ENCODE results near the gene BTN2A1.
A peak's percentile ranks its signal among the peaks of the same experiment; 100 is the strongest.
"Not testable (repeated sequence)": the region's sequence is repeated elsewhere in the genome, so short reads cannot be mapped to it uniquely, and the experiment has no call there.

The BTN2A1 gene

DNA sequence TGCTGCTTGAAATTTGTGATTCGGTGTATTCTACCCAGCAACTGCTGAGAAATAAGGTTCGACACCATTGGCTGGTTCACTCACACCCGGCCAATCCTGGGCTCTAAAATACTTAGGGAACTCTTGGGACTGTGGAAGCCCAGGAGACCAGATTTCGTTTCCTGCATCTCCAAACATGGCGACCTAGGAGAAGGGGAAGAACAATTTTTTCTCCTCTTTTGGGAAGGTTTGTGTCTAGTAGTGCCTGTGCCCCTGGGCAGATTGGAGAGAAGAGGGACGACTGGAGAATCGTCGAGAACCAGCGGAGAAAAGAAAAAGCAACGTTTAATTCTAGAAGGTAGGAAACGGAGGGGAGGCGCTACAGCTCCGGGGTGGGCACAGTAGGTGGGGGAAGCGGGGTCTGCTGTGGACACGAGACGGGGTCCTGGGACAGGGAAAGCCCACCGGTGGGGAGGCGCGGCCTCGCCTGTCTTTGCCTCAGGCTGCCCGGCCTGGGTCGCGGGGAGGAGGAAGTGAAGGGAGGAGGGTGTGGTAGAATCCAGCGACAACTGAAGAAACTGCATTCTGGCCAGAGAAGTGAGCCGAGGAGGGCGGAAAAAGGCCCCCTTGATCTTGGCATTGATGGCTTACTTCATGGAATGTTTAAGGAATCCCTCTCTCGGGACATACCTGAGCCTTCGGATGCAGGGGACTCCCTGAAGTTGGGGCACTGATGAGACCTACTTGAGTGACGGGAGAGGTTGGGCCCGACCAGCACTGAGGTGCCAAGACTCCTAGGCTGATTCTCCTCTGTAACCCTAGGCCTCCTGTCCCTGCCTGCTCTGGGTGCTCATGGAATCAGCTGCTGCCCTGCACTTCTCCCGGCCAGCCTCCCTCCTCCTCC, at the start of gene BTN2A1:
Gene BTN2A1 (plus strand): TSS at position 150 of the 883 bp plus-strand sequence. CDS start 682 bp downstream, at position 832.
- peak; percentile 87 for DNase-seq

DNA sequence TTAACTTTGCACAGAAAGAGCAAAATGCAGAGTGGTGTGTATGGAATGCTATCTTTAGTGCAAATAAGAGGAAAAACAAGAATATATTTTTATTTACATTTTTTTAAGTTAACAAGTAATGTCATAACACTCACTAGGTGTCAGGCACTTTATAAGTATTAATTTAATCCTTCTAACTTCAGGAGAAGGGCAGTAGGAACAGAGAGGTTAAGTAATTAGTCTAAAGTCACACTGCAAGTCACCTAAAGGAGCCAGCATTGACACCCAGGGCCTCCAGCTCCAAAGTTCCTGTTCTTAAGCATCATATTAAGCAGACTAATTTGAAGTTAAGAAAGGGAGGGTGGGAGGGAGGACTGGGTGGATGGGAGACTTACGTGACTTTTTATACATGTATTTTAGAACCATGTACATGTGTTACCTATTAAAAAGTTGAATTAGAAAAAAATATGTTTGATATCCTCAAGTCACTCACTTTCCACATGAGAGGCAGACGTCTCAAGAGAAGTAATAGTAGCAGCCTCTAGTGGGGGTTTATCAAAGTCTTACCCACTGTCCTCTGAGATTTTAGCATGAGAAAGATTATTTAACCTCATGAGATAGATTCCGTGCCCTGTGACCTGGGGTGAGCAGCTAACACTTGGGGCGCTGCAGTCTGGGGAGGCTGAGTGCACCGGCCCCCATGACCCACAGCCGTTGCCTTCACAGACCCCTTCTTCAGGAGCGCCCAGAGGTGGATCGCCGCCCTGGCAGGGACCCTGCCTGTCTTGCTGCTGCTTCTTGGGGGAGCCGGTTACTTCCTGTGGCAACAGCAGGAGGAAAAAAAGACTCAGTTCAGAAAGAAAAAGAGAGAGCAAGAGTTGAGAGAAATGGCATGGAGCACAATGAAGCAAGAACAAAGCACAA, 48.7 kb upstream of the BTN2A1 start:
- DNase-seq = no peak

DNA sequence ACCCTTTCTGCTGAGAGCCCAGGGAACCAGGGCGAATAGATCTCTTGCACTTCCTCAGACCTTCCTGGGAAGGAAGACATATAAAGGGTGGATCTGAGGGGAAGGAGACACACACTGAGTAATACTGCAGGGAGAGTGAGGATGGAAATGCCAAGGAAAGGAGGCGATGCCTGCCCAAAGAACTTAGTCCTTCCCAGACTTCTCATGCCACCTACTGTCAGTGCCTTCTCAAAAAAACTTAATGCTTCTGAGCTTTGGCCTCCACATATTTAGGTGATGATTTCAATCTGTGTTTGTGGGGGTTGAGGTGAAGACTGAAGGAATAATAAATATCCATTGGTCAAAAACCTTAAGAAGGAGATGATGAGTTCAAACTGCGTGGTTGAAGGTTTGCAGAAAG, 46.0 kb upstream of the BTN2A1 start:
- no peak for DNase-seq

DNA sequence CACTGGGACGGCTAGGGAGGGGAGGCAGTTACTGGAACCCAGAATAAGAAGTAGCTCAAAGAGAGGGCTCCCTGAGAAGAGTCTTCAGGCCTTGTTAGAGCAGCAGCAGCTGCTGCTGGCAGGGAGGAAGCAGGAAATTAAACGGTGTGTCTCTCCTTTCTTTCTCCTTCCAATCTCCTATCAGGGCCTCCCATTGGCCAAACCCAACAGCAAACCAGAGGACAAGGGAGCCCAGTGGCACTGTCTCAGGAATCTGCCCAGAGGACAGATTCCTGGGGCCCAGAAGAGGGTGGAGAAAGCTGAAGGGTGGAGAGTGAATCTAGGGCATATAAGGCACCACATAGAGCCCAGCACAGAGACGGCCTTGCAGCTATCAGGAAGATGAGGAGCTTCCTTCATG, 45.5 kb upstream of the BTN2A1 start:
- DNase-seq = no peak

DNA sequence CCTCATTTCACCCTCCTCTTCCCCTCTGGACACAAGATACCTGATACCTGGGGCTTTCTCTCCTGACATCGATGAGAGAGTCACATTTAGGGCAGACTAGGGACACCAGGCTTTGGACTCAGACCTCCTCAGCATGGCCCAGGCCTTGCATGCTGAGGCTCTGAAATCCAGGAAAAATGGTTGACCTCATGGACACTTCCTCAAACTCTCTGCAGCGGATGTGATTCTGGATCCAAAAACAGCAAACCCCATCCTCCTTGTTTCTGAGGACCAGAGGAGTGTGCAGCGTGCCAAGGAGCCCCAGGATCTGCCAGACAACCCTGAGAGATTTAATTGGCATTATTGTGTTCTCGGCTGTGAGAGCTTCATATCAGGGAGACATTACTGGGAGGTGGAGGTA, 44.8 kb upstream of the BTN2A1 start:
- DNase-seq = no peak

DNA sequence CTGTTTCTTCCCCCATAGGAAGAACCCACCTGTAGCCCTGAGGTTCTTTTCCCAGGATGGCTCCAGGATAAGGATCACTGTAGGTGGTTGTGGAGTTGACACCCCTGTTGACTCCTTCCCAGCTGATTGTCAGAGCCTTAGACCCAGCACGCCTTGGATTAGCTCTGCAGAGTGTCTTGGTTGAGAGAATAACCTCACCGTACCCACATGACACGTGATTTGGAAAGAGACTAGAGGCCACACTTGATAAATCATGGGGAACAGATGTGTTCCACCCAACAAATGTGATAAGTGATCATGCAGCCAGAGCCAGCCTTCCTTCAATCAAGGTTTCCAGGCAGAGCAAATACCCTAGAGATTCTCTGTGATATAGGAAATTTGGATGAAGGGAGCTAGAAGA, 43.5 kb upstream of the BTN2A1 start:
- DNase-seq = no peak

DNA sequence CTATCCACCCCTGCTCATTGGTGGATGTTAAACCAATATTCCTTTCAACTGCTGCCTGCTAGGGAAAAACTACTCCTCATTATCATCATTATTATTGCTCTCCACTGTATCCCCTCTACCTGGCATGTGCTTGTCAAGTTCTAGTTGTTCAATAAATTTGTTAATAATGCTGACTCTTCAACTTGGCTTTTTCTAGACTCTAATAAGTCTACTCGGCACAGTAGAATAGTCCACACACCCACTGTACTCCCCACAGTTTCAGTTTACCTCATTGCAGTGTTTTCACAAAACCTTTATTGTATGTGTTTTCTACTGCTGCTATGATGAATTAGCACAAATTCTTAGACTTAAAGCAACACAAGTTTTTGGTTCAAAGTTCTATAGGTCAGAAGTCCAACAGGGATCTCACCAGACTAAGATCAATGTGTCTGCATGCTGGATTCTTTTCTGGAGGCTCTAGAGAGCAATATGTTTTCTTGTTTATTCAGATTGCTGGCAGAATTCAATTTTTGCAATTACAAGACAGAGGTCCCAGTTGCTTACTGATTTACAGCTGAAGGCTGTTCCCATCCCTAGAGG, 42.6 kb upstream of the BTN2A1 start:
- no peak for DNase-seq

DNA sequence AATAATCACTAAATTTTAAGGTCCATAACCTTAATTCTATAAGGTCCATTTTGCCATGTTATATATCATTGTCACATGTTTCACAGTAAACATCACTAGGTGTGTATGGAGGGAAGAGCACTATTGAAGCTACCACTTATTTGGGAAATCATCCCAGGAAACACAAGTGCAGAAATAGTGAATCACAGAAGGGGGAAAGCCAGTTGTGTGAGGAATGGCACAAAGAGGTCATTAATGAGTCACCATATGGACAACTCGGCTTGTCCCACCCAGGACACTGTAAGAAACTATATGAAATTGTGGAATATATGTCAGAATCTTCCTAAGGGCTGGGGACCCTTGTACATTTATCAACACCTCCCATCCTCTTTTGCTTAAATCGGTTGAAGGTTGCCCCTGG, 42.0 kb upstream of the BTN2A1 start:
- no peak for DNase-seq

DNA sequence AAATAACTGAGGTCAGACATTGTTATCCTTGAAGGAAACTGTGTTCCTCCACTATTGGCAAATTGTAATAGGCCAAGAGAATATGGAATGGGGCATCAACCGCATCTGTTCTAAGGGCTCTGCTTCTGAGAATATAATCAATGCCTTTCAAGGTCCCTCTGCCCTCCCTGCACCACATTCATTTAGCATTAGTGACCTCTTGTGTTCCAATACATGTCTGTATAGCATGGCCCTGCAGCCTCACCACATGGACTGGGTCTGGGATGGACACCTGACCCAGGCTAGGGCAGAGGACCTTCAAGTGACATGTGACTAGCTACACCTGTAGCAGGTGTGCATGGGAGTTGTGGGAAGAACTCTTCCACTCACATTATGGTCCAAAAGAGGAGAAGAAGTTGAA, 41.5 kb upstream of the BTN2A1 start:
- DNase-seq = no peak

DNA sequence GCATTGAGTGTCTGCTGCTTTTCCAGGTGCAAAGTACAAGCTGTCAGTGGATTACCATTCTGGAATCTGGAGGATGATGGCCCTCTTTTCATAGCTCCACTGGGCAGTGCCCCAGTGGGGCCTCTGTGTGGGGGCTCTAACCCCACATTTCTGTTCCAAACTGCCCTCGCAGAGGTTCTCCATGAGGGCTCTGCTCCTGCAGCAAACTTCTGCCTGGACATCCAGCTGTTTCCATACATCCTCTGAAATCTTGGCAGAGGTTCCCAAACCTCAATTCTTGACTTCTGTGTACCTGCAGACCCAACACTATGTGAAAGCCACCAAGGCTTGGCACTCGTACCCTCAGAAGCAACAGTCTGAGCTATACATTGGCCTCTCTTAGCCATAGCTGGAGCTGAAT, 39.7 kb upstream of the BTN2A1 start:
- DNase-seq = not testable (repeated sequence)

DNA sequence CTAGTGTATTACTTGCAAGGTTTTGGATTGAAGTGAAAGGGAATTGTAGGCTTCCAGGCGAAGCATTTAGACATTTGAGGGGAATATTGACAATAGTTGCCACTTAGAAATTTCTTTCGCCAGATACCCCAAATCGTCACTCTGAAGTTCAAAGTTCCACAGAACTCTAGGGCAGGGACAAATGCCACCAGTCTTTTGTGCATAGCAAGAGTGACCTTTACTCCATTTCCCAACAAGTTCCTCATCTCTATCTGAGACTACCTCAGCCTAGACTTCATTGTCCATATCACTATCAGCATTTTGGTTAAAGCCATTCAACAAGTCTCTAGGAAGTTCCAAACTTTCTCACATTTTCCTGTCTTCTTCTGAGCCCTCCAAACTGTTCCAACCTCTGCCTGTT, 39.0 kb upstream of the BTN2A1 start:
- not testable (repeated sequence) for DNase-seq

DNA sequence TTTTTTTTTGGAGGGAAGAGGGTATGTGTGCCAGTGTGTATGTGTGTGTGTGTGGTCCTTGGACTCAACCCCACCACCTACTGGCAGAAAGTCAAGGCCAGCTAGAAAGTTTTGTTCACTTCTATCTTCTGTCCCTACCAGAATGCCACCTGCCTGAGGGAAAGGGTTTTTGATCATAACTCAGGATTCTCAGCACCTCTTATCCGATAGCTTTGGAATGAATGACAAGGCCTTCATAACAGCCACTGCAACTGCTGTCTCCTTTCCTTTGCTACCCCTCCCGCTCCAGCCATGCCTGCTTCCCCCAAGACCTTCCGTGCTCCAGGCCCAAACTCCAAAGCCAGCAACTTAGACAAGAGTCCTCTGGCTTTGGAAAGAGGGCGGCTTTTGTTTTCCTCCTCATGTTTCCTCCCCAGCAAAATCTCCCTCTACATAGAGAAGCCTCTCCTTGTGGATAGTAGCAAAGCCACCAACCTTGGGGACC, 37.0 kb upstream of the BTN2A1 start:
- DNase-seq = peak; percentile 49

DNA sequence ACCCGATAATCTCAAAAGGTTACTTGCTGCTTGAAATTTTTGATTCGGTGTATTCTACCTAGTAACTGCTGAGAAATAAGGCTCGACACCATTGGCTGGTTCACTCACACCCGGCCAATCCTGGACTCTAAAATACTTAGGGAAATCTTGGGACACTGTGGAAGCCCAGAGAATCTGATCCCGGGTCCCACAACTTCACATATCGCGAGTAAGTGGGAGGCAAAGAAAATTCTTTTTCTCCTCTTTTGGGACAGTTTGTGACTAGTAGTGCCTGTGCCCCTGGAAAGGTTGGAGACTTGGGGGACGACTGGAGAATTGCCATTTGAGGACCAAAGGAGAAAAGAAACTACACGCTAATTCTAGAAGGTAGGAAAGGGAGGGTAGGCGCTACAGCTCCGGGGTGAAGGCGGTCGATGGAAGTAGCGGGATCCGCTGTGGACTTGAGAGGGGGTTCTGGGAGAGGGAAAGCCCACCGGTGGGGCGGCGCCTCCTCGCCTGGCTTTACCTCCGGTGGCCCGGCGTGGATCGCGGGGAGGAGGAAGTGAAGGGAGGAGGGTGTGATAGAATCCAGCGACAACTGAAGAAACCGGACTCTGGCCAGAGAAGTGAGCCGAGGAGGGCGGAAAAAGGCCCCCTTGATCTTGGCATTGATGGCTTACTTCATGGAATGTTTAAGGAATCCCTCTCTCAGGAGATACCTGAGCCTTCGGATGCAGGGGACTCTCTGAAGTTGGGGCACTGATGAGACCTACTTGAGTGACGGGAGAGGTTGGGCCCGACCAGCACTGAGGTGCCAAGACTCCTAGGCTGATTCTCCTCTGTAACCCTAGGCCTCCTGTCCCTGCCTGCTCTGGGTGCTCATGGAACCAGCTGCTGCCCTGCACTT, 36.3 kb upstream of the BTN2A1 start:
- peak; percentile 74 for DNase-seq

DNA sequence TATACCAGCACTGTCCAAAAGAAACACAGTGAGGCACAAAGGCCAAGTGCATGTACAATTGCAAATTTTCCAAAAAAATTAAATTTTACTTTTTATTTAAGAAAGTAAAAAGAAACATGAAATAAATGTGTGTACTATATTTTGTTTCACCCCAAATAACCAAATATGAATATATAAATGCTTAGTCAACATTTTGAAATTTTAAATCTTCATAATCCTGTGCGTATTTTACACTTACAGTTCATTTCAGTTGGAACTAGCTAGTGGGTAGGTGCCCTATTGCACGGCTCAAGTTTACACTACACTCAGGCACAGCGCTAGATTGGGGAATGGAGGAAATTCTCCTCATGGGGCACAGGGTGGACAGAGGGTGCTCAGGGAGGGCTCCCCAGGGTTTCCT, 35.4 kb upstream of the BTN2A1 start:
- no peak for DNase-seq

DNA sequence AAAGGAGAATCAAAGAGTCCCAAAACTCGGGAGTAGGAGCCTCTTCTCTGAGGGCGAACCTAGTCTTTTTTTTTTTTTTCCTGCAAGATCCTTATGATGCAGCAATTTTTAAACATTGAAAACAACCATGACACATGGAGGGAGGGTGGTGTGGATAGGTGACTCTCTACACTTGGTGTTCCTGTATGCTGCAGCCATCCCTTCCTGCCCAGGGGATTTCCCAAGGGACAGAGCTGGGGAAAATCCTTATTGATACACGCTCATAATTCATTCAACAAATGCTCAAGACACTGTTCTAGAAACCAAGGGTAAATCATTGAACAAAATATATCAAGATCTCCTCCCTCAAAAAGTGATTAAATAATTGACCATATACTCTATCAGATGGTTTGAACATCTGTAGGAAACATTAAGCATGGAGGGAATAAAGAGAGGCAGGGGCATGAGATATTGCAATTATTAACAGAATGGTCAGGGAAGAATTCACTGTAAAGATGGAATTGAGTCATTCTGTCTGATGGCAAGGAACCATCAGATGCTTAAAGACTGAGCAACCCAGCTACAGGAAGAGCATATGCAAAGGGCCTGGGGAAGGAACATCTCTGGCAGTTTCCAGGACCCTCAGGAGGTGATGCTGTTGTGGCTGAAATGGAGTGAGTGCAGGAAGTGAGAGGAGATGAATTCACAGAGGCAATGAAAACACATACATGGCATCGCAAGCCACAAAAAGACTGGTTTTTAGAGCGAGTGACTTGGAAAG, 30.9 kb upstream of the BTN2A1 start:
- no peak for DNase-seq

DNA sequence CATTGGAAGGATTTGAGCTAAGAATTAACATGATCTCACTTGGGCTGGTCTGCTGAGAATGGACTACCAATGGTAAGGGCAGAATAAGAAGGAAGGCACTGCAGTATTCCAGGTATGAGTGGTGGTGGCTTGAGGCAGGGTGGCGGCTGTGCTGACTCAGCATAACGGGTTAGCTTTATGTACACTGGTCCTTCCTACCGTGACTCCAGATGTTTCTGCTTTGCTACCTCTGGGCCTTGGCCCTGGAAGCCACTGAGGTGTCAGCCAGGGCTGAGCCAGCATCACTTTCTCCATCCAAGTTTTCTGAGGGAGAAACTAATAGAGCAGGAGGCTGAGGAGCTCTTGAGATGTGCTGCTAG, 30.3 kb upstream of the BTN2A1 start:
- DNase-seq = no peak

DNA sequence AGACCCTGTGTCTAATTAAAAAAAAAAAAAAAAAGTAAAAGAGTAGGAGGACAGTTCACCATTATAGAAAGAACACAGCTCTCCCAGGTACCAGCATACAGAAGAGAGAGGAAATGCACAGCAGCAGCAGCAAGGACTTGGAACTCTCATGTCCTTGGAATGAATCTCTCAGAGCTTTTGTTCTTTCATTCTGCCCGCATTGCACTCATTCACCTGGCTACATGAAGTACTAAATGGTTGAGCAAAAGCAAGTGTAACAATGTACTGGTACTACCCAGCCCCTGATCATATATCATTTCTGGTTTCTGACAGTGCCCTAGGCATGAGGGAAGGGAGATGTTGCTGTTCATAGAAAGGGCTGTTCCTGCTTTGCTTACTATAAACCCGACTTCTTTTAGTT, 29.5 kb upstream of the BTN2A1 start:
- DNase-seq = no peak

DNA sequence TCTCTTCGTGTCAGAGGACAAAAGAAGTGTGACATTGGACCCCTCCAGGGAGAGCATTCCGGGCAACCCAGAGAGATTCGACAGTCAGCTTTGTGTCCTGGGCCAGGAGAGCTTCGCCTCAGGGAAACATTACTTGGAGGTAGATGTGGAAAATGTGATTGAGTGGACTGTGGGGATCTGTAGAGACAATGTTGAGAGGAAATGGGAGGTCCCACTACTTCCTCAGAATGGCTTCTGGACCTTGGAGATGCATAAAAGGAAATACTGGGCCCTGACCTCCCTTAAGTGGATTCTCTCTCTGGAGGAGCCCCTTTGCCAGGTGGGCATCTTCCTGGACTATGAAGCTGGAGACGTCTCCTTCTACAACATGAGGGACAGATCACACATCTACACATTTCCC, 27.0 kb upstream of the BTN2A1 start:
- DNase-seq = no peak

DNA sequence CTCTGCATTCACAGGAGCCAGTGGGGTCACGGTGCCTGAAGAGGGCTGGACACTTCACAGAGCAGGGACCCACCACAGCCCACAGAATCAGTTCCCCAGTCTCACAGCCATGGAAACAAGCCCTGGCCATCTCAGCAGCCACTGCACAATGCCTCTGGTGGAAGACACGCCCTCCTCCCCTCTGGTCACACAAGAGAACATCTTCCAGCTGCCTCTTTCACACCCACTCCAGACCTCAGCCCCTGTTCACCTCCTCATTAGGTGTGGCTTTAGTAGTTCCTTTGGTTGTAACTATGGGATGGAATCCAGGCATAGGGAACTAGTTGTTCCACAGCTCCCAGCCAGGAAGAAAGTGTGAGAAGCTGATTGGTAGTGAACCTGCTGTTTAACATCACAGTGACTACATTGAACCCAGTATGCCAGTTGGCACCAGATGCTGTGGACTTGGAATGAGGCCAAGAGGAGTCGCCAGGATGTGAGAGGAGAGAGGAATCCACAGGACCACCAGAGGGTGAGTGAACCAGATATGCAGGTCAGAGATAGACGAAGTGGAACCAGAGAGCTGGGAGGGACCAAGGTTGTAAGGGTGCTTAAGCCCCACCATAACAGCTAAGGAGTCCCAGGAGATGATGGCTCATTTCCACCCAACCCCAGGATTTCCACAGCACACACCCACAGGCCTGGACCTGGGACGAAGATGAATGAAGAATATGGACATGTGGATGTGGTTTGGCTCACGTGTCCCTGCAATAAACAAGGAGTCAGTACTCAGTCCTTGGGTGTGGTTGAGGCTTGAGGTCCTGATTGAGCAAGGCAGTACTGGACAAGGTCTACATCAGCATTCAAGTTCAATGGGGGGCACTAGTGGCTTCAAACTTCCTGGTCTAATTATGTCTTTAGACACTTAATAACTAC, 26.2 kb upstream of the BTN2A1 start:
- no peak for DNase-seq

DNA sequence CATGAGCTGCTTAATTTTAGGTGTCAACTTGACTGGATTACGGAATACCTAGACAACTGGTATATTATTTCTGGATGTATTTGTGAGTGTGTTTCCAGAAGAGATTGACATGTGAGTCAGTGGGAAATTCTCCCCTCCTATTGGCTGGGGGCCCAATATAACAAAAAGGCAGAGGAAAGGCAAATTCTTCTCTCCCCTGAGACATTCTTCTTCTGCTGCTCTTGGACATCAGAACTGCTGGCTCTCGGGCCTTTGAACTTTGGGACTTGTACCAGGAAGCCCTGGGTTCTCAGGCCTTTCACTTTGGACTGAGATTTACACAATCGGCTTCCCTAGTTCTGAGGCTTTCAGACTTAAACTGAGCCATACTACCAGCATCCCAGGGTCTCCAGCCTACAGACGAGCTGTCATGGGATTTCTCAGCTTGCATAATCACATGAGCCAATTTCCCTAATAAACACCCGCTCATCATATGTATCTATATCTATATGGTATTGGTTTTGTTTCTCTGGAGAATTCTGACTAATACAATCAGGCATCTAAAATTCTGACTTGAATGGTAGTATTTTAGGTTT, 25.0 kb upstream of the BTN2A1 start:
- no peak for DNase-seq

All from CD4-positive, alpha-beta T cell treated with Interleukin-21 for 1 hour (primary cell).